ENCODE results near the gene JAK1.

DNA sequence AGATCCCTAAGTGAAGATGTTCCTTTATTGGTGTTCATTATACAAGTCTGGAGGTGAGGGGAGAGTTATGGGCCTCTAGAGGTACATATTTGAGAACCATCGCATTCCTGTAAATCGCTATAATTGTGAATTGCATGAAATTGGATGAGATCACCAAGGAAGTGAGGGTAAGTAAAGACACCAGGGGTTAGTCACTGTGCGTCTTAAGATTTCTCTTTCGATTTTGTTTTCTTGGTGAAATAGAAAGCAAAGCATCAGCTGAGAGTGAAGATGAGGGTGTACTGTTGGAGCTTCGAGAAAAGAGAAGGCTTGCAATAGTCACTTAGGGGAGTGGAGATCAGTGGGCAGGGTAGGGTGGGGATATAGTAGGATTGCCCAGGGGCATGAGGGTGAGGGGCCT lies 139.4 kb downstream of the JAK1 start:
- TF ChIP-seq, protein P1, sequence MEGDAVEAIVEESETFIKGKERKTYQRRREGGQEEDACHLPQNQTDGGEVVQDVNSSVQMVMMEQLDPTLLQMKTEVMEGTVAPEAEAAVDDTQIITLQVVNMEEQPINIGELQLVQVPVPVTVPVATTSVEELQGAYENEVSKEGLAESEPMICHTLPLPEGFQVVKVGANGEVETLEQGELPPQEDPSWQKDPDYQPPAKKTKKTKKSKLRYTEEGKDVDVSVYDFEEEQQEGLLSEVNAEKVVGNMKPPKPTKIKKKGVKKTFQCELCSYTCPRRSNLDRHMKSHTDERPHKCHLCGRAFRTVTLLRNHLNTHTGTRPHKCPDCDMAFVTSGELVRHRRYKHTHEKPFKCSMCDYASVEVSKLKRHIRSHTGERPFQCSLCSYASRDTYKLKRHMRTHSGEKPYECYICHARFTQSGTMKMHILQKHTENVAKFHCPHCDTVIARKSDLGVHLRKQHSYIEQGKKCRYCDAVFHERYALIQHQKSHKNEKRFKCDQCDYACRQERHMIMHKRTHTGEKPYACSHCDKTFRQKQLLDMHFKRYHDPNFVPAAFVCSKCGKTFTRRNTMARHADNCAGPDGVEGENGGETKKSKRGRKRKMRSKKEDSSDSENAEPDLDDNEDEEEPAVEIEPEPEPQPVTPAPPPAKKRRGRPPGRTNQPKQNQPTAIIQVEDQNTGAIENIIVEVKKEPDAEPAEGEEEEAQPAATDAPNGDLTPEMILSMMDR (IDR thresholded peaks at IDR 0.05; ENCODE audit: insufficient read depth, low read depth, low read length), result no peak
- no peak for TF ChIP-seq EZH2 (IDR thresholded peaks at IDR 0.05; ENCODE audit: insufficient read depth, low read length)
